ENCODE measurements around the gene GANC. TPM values are rescaled to one million over a fixed set of nuclear protein-coding genes. Genes with fewer than 3 reads are reported as not detected.

GANC gene
- polyA plus RNA-seq, 3 donors: 14.5 to 24.4 (median 21.1) TPM

- Mint-ChIP-seq H3K27ac (no peak overlapping the region), H3K36me3 (peaks cover 58 to 69% of the 10 kb centered on the region in 2 donors), H3K4me3 (no peak overlapping the region), H3K4me1 (no peaks in the 10 kb centered on the region), H3K9me3 (no peaks in the 10 kb centered on the region), H3K27me3 (ENCODE audit: low read depth in 3 of 3) (peaks cover 0 to 1% (median 0%) of the 10 kb centered on the region in 3 donors)
- intact Hi-C loops (cut with micrococcal nuclease): no loop called here
- Histone ChIP-seq H3K4me3 (replicated peaks in 1 of 3; ENCODE audit: low read depth in 2 of 3, low read length in 3 of 3) (no peak overlapping the region), H3K27ac (ENCODE audit: low read depth in 1 of 2, low read length in 2 of 2) (no peak overlapping the region), H3K9me3 (replicated peaks in 1 of 2; ENCODE audit: control insufficient read depth in 1 of 2, insufficient read depth in 1 of 2, low read length in 2 of 2) (no peaks in the 10 kb centered on the region), H3K9ac (ENCODE audit: insufficient read depth, low read length, poor library complexity, severe bottlenecking) (no peak overlapping the region), H3K4me1 (ENCODE audit: control insufficient read depth in 1 of 2, insufficient read depth in 2 of 2, low read length in 2 of 2) (no peaks in the 10 kb centered on the region), H4K20me1 (ENCODE audit: insufficient read depth, low read length) (no peaks in the 10 kb centered on the region), H3K79me2 (ENCODE audit: insufficient read depth, low read length) (no peaks in the 10 kb centered on the region), H3K4me2 (replicated peaks; ENCODE audit: extremely low read depth, low read length, poor library complexity, severe bottlenecking) (no peak overlapping the region), H2AFZ (ENCODE audit: insufficient read depth, low read depth, low read length, poor library complexity, severe bottlenecking) (no peak overlapping the region), H3K36me3 (replicated peaks in 1 of 2; ENCODE audit: control insufficient read depth in 1 of 2, insufficient read depth in 2 of 2, low read length in 2 of 2) (peaks cover 49 to 74% of the 10 kb centered on the region in 2 donors), H3K27me3 (ENCODE audit: control insufficient read depth in 2 of 2, insufficient read depth in 2 of 2, low read length in 2 of 2) (no peaks in the 10 kb centered on the region)
- DNase-seq: no peak
- TF ChIP-seq, protein P1, sequence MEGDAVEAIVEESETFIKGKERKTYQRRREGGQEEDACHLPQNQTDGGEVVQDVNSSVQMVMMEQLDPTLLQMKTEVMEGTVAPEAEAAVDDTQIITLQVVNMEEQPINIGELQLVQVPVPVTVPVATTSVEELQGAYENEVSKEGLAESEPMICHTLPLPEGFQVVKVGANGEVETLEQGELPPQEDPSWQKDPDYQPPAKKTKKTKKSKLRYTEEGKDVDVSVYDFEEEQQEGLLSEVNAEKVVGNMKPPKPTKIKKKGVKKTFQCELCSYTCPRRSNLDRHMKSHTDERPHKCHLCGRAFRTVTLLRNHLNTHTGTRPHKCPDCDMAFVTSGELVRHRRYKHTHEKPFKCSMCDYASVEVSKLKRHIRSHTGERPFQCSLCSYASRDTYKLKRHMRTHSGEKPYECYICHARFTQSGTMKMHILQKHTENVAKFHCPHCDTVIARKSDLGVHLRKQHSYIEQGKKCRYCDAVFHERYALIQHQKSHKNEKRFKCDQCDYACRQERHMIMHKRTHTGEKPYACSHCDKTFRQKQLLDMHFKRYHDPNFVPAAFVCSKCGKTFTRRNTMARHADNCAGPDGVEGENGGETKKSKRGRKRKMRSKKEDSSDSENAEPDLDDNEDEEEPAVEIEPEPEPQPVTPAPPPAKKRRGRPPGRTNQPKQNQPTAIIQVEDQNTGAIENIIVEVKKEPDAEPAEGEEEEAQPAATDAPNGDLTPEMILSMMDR (IDR thresholded peaks at IDR 0.05): no peak
- 100% methylated on average over 2 of the region's 2 CpGs for WGBS (ENCODE audit: insufficient coverage)
Observed at GRCh38 chr15:42319206-42319605, 46.2 kb downstream of the GANC start.

DNA sequence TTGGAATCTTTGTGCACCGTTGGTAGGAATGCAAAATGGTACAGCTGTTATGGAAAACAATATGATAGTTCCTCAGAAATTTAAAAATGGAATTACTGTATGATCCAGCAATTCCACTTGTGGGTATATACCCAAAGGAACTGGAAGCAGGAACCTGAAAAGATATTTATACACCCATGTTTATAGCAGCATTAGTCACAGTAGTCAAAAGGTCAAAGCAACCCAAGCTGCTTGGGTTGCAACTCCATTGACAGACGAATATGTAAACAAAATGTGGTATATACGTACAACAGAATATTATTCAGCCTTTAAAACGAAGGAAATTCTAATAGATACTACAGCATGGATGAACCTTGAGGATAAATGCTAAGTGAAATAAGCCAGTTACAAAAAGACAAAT is 51.3 kb downstream of the GANC start:
- no peaks in the 10 kb centered on the region for H3K9me3 ChIP-seq (replicated peaks in 1 of 2; ENCODE audit: control insufficient read depth in 1 of 2, insufficient read depth in 1 of 2, low read length in 2 of 2)
- H3K4me1 ChIP-seq (ENCODE audit: control insufficient read depth in 1 of 2, insufficient read depth in 2 of 2, low read length in 2 of 2): no peaks in the 10 kb centered on the region
- no peak overlapping the region for H2AFZ ChIP-seq (ENCODE audit: insufficient read depth, low read depth, low read length, poor library complexity, severe bottlenecking)
- no peak overlapping the region for H3K9ac ChIP-seq (ENCODE audit: insufficient read depth, low read length, poor library complexity, severe bottlenecking)
- H3K27me3 Mint-ChIP-seq (ENCODE audit: low read depth in 3 of 3): peaks cover 0 to 1% (median 0%) of the 10 kb centered on the region in 3 donors
- H3K9me3 Mint-ChIP-seq: no peaks in the 10 kb centered on the region
- no peak overlapping the region for H3K4me2 ChIP-seq (replicated peaks; ENCODE audit: extremely low read depth, low read length, poor library complexity, severe bottlenecking)
- no peak for DNase-seq
- H4K20me1 ChIP-seq (ENCODE audit: insufficient read depth, low read length): no peaks in the 10 kb centered on the region
- no peak overlapping the region for H3K4me3 ChIP-seq (replicated peaks in 1 of 3; ENCODE audit: low read depth in 2 of 3, low read length in 3 of 3)
- peaks cover 76 to 84% of the 10 kb centered on the region in 2 donors for H3K36me3 Mint-ChIP-seq
- peaks cover 77 to 90% of the 10 kb centered on the region in 2 donors for H3K36me3 ChIP-seq (replicated peaks in 1 of 2; ENCODE audit: control insufficient read depth in 1 of 2, insufficient read depth in 2 of 2, low read length in 2 of 2)
- intact Hi-C loops (cut with micrococcal nuclease): no loop called here
- no peak overlapping the region for H3K27ac Mint-ChIP-seq
- H3K79me2 ChIP-seq (ENCODE audit: insufficient read depth, low read length): no peaks in the 10 kb centered on the region
- H3K27ac ChIP-seq (ENCODE audit: low read depth in 1 of 2, low read length in 2 of 2): no peak overlapping the region
- no peak overlapping the region for H3K4me3 Mint-ChIP-seq
- WGBS (ENCODE audit: insufficient coverage): no CpG with 5 or more reads among the region's 4 CpGs
- no peaks in the 10 kb centered on the region for H3K4me1 Mint-ChIP-seq
- no peaks in the 10 kb centered on the region for H3K27me3 ChIP-seq (ENCODE audit: control insufficient read depth in 2 of 2, insufficient read depth in 2 of 2, low read length in 2 of 2)
- TF ChIP-seq, protein P1 (IDR thresholded peaks at IDR 0.05): no peak

All from CD14-positive monocyte (primary cell).